HEK293 (cell line): ENCODE results near the gene MRPL55.

Experiments used
- CTCF ChIP-seq: fragments of 450-650 bp; formaldehyde crosslinking; IDR thresholded peaks from 2 replicates; pipeline ENCODE4 v1.5.1; 2016; ENCODE audit warnings: missing biosample characterization, missing genetic modification characterization
- HOXA7 ChIP-seq: sonication (generic); formaldehyde crosslinking; IDR thresholded peaks from 2 replicates; pipeline ENCODE4 v1.8.1; 2022; ENCODE audit warnings: missing genetic modification reagents, borderline replicate concordance
- KLF9 ChIP-seq: fragments of 450-650 bp; formaldehyde crosslinking; IDR thresholded peaks from 2 replicates; pipeline ENCODE4 v1.5.1; 2016; ENCODE audit warnings: missing biosample characterization, missing genetic modification characterization, low read depth
- PBX3 ChIP-seq: sonication (generic); formaldehyde crosslinking; IDR thresholded peaks from 2 replicates; pipeline ENCODE4 v1.8.1; 2022; ENCODE audit warnings: mild to moderate bottlenecking, moderate library complexity, missing genetic modification reagents
- TCF7L2 ChIP-seq: IDR thresholded peaks from 2 replicates; pipeline ENCODE4 v1.6.1; 2011; ENCODE audit warnings: low read depth, mild to moderate bottlenecking, inconsistent platforms, low read length, moderate library complexity, borderline replicate concordance
- ZBTB26 ChIP-seq: fragments of 450-650 bp; formaldehyde crosslinking; optimal IDR thresholded peaks from 2 replicates; pipeline ENCODE3; 2016; ENCODE audit warnings: missing biosample characterization, mild to moderate bottlenecking, missing genetic modification characterization
- ZBTB8A ChIP-seq: fragments of 450-650 bp; formaldehyde crosslinking; IDR thresholded peaks from 2 replicates; pipeline ENCODE4 v1.5.1; 2016; ENCODE audit warnings: missing biosample characterization, missing genetic modification characterization
- ZNF148 ChIP-seq: fragments of 450-650 bp; formaldehyde crosslinking; IDR thresholded peaks from 2 replicates; pipeline ENCODE4 v1.5.0; 2017; ENCODE audit warnings: missing biosample characterization, missing genetic modification characterization, borderline replicate concordance
- ZNF510 ChIP-seq: fragments of 450-650 bp; formaldehyde crosslinking; IDR thresholded peaks from 2 replicates; pipeline ENCODE4 v1.5.1; 2018; ENCODE audit warnings: mild to moderate bottlenecking, missing genetic modification characterization, missing biosample characterization; ENCODE audit not compliant: insufficient replicate concordance
- ZNF623 ChIP-seq: fragments of 450-650 bp; formaldehyde crosslinking; IDR thresholded peaks from 2 replicates; pipeline ENCODE4 v1.5.1; 2016; ENCODE audit warnings: missing biosample characterization, missing genetic modification characterization
- ZNF629 ChIP-seq: fragments of 450-650 bp; formaldehyde crosslinking; IDR thresholded peaks from 2 replicates; pipeline ENCODE4 v1.5.1; 2017; ENCODE audit warnings: missing biosample characterization, missing genetic modification characterization
- ZNF792 ChIP-seq: fragments of 450-650 bp; formaldehyde crosslinking; IDR thresholded peaks from 2 replicates; pipeline ENCODE4 v1.5.1; 2016; ENCODE audit warnings: missing biosample characterization, missing genetic modification characterization
- TF ChIP-seq, protein P1 (sequence below): fragments of 450-650 bp; formaldehyde crosslinking; IDR thresholded peaks from 2 replicates; pipeline ENCODE4 v1.5.1; 2016; ENCODE audit warnings: missing biosample characterization, missing genetic modification characterization, low read depth

- TF ChIP-seq CTCF (tag by site-specific recombination) (no peak), ZBTB26 (tag by site-specific recombination) (no peak), TCF7L2 (no peak), PBX3 (CRISPR knock-in tag) (no peak), ZNF510 (tag by site-specific recombination) (no peak), ZNF629 (tag by site-specific recombination) (no peak), KLF9 (tag by site-specific recombination) (no peak), ZNF623 (tag by site-specific recombination) (no peak), ZNF792 (tag by site-specific recombination) (no peak), ZNF148 (tag by site-specific recombination) (no peak), ZBTB8A (tag by site-specific recombination) (no peak), HOXA7 (CRISPR knock-in tag) (no peak)
- TF ChIP-seq, protein P1, sequence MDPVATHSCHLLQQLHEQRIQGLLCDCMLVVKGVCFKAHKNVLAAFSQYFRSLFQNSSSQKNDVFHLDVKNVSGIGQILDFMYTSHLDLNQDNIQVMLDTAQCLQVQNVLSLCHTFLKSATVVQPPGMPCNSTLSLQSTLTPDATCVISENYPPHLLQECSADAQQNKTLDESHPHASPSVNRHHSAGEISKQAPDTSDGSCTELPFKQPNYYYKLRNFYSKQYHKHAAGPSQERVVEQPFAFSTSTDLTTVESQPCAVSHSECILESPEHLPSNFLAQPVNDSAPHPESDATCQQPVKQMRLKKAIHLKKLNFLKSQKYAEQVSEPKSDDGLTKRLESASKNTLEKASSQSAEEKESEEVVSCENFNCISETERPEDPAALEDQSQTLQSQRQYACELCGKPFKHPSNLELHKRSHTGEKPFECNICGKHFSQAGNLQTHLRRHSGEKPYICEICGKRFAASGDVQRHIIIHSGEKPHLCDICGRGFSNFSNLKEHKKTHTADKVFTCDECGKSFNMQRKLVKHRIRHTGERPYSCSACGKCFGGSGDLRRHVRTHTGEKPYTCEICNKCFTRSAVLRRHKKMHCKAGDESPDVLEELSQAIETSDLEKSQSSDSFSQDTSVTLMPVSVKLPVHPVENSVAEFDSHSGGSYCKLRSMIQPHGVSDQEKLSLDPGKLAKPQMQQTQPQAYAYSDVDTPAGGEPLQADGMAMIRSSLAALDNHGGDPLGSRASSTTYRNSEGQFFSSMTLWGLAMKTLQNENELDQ: no peak
These were observed 8.2 kb upstream of the MRPL55 start for GRCh38 chr1:228117335-228117734.
